H1 (cell line): Measurements from ENCODE around the gene SMARCC1. TPM values are rescaled to one million over a fixed set of nuclear protein-coding genes. Genes with fewer than 3 reads are reported as not detected.
"Not testable (repeated sequence)": the region's sequence is repeated elsewhere in the genome, so short reads cannot be mapped to it uniquely, and the experiment has no call there.

Experiments used
- CTCF ChIA-PET: fragments of 300-600 bp; sonication (Branson Sonifier 250); formaldehyde crosslinking; loops from one replicate; lab custom pipeline; 2021; ENCODE audit not compliant: partially characterized antibody; lab: Charles Lee
- POLR2A ChIA-PET: fragments of 300-600 bp; sonication (Branson Sonifier 250); formaldehyde crosslinking; loops from one replicate; lab custom pipeline; 2021; ENCODE audit warnings: inconsistent platforms; ENCODE audit not compliant: partially characterized antibody; lab: Charles Lee
- DNase-seq, 2 experiments: peaks; one replicate each; pipeline versions ENCODE4 v3.0.0 to v3.0.0-alpha.2; 2010 to 2022; ENCODE audit warnings: low spot score in 2 of 2, low read depth in 1 of 2, mixed read lengths in 1 of 2
- FAIRE-seq: peaks from 2 replicates; lab custom pipeline; 2011; peaks lifted over from hg19 to GRCh38; lab: Jason Lieb, UNC
- H2AFZ ChIP-seq: 2 replicates; pipeline ENCODE4 v1.8.1; 2012; ENCODE audit warnings: low read length, inconsistent platforms
- H2AK5ac ChIP-seq: 2 replicates; pipeline ENCODE4 v1.6.1; 2013; ENCODE audit warnings: low read depth, low read length
- H2BK120ac ChIP-seq: replicated peaks from 2 replicates; pipeline ENCODE3; 2013; ENCODE audit warnings: low read depth, low read length, inconsistent platforms
- H2BK12ac ChIP-seq: 2 replicates; pipeline ENCODE4 v1.6.1; 2013; ENCODE audit warnings: low read depth, low read length
- H2BK15ac ChIP-seq: 2 replicates; pipeline ENCODE4 v1.6.1; 2013; ENCODE audit warnings: low read length
- H2BK20ac ChIP-seq: 2 replicates; pipeline ENCODE4 v1.6.1; 2013; ENCODE audit warnings: low read length
- H2BK5ac ChIP-seq: 2 replicates; pipeline ENCODE4 v1.6.1; 2013; ENCODE audit warnings: low read depth, low read length
- H3K14ac ChIP-seq: 2 replicates; pipeline ENCODE4 v1.6.1; 2013; ENCODE audit warnings: inconsistent platforms; ENCODE audit not compliant: insufficient read length
- H3K18ac ChIP-seq: 2 replicates; pipeline ENCODE4 v1.6.1; 2013; ENCODE audit warnings: low read length; ENCODE audit errors: extremely low read depth
- H3K23ac ChIP-seq: 2 replicates; pipeline ENCODE4 v1.6.1; 2013; ENCODE audit warnings: inconsistent platforms; ENCODE audit not compliant: insufficient read length
- H3K23me2 ChIP-seq: 2 replicates; pipeline ENCODE4 v1.6.1; 2013; ENCODE audit warnings: low read depth, low read length
- H3K27ac ChIP-seq: 2 replicates; pipeline ENCODE4 v1.6.1; 2011; ENCODE audit warnings: low read depth, low read length, inconsistent platforms
- H3K27me3 ChIP-seq, 4 experiments: replicated peaks in 1 of 4; 1 replicate in 1 of 4; 2 replicates in 3 of 4; pipeline versions ENCODE4 v1.6.1 to v1.8.1; 2011 to 2013; ENCODE audit warnings: low read length in 3 of 4, mild to moderate bottlenecking in 3 of 4, inconsistent platforms in 2 of 4, mixed read lengths in 2 of 4, moderate library complexity in 1 of 4; ENCODE audit not compliant: control insufficient read depth in 3 of 4, insufficient read depth in 3 of 4; ENCODE audit errors: extremely low read depth in 1 of 4
- H3K36me3 ChIP-seq, 4 experiments: 2 replicates each; pipeline versions ENCODE4 v1.6.1 to v1.8.1; 2011 to 2013; ENCODE audit warnings: mild to moderate bottlenecking in 4 of 4, low read length in 3 of 4, moderate library complexity in 2 of 4, control low read depth in 1 of 4, inconsistent platforms in 1 of 4; ENCODE audit not compliant: insufficient read depth in 4 of 4, control insufficient read depth in 2 of 4
- H3K4ac ChIP-seq: replicated peaks from 2 replicates; pipeline ENCODE3; 2013; ENCODE audit warnings: low read length, low read depth, mixed read lengths, inconsistent platforms; ENCODE audit not compliant: insufficient read length
- H3K4me1 ChIP-seq, 4 experiments: replicated peaks in 1 of 4; 1 replicate in 1 of 4; 2 replicates in 3 of 4; pipeline versions ENCODE4 v1.6.1 to v1.8.1; 2011 to 2013; ENCODE audit warnings: low read length in 3 of 4, inconsistent platforms in 2 of 4, mixed read lengths in 1 of 4; ENCODE audit not compliant: insufficient read depth in 4 of 4, control insufficient read depth in 3 of 4
- H3K4me2 ChIP-seq, 2 experiments: 2 replicates each; pipeline versions ENCODE4 v1.6.1 to v1.8.1; 2011 to 2013; ENCODE audit warnings: low read depth in 2 of 2, low read length in 2 of 2, control low read depth in 1 of 2, inconsistent platforms in 1 of 2, mild to moderate bottlenecking in 1 of 2; ENCODE audit not compliant: insufficient read depth in 1 of 2
- H3K4me3 ChIP-seq, 4 experiments: fragments of 200-600, 300-600 bp in 1 of 4; sonication (generic), shearing (Covaris generic), sonication (Bioruptor Twin) in 1 of 4; 2 replicates each; pipeline versions ENCODE4 v1.5.1 to v1.8.1; 2011 to 2016; ENCODE audit warnings: low read length in 4 of 4, low read depth in 3 of 4, control low read depth in 2 of 4, inconsistent platforms in 2 of 4, mild to moderate bottlenecking in 2 of 4, mixed read lengths in 1 of 4, moderate library complexity in 1 of 4; ENCODE audit not compliant: insufficient read depth in 2 of 4; ENCODE audit errors: extremely low read depth in 1 of 4
- H3K56ac ChIP-seq: replicated peaks from 2 replicates; pipeline ENCODE3; 2013; ENCODE audit warnings: low read depth, mild to moderate bottlenecking, mixed read lengths, low read length, inconsistent platforms; ENCODE audit not compliant: insufficient read length
- H3K79me1 ChIP-seq: 2 replicates; pipeline ENCODE4 v1.6.1; 2013; ENCODE audit warnings: low read depth, low read length, control low read depth
- H3K79me2 ChIP-seq, 2 experiments: 2 replicates each; pipeline versions ENCODE4 v1.6.1 to v1.8.1; 2012 to 2013; ENCODE audit warnings: low read length in 2 of 2, mild to moderate bottlenecking in 2 of 2, inconsistent platforms in 1 of 2; ENCODE audit not compliant: insufficient read depth in 2 of 2, control insufficient read depth in 1 of 2
- H3K9ac ChIP-seq, 4 experiments: replicated peaks in 1 of 4; 1 replicate in 1 of 4; 2 replicates in 3 of 4; pipeline versions ENCODE4 v1.6.1 to v1.8.1; 2011 to 2013; ENCODE audit warnings: low read depth in 3 of 4, low read length in 3 of 4, control low read depth in 2 of 4, mild to moderate bottlenecking in 2 of 4, moderate library complexity in 2 of 4, inconsistent platforms in 1 of 4; ENCODE audit errors: extremely low read depth in 1 of 4
- H3K9me3 ChIP-seq, 2 experiments: 2 replicates each; pipeline versions ENCODE4 v1.6.1 to v1.8.1; 2012 to 2013; ENCODE audit warnings: mild to moderate bottlenecking in 2 of 2, moderate library complexity in 2 of 2, control low read depth in 1 of 2, inconsistent platforms in 1 of 2, low read depth in 1 of 2, low read length in 1 of 2, mixed read lengths in 1 of 2; ENCODE audit not compliant: insufficient read depth in 2 of 2
- H4K20me1 ChIP-seq, 2 experiments: replicated peaks in 1 of 2; 2 replicates each; pipeline versions ENCODE3 to v1.8.1; 2011 to 2013; ENCODE audit warnings: inconsistent platforms in 2 of 2, low read length in 2 of 2, mild to moderate bottlenecking in 1 of 2; ENCODE audit not compliant: insufficient read depth in 2 of 2, control insufficient read depth in 1 of 2
- H4K5ac ChIP-seq: 2 replicates; pipeline ENCODE4 v1.6.1; 2013; ENCODE audit warnings: low read length, low read depth, mixed read lengths, inconsistent platforms; ENCODE audit not compliant: insufficient read length
- H4K8ac ChIP-seq: 2 replicates; pipeline ENCODE4 v1.8.0; 2013; ENCODE audit warnings: mild to moderate bottlenecking, moderate library complexity, low read length, inconsistent platforms; ENCODE audit not compliant: insufficient read depth; ENCODE audit errors: extremely low read depth
- H4K91ac ChIP-seq: replicated peaks from 2 replicates; pipeline ENCODE3; 2013; ENCODE audit warnings: low read length, mixed read lengths, inconsistent platforms; ENCODE audit not compliant: insufficient read length
- WGBS, 2 experiments: shearing (Covaris generic) in 1 of 2; methylation state at CpG; one replicate each; pipeline versions ENCODE4 v1.1.6 to v1.1.7; 2013 to 2015; ENCODE audit warnings: low lambda C conversion rate in 2 of 2, mixed read lengths in 2 of 2, inconsistent platforms in 1 of 2, low coverage in 1 of 2, missing lambda C conversion rate in 1 of 2; ENCODE audit not compliant: insufficient replicate concordance in 2 of 2, insufficient coverage in 1 of 2, insufficient read length in 1 of 2; ENCODE audit errors: extremely low coverage in 1 of 2, missing lambda C conversion rate in 1 of 2; 5-methylcytosine and 5-hydroxymethylcytosine counted together
- polyA plus RNA-seq, 7 experiments: library from polyadenylated mRNA; depleted of rRNA in 3 of 7; stranded (reverse) in 5 of 7; unstranded in 2 of 7; fragments of >200 nt in 5 of 7; fragments of 200-250 nt in 2 of 7; gene quantifications; 1 replicate in 5 of 7; 2 replicates in 1 of 7; 4 replicates in 1 of 7; pipeline versions ENCODE4 v1.2.1 to v1.2.3, GENCODE V29; 2011 to 2013; ENCODE audit warnings: missing spikeins in 2 of 7, mixed read lengths in 2 of 7
- total RNA-seq: library from RNA; stranded (reverse); fragmentation: NEBNext Ultra II Directional; extraction: Animal tissue kit (Norgen Biotek cat#: 25700); gene quantifications from 2 replicates; pipeline ENCODE4 v1.2.1, GENCODE V29; 2021

SMARCC1 gene
- total and polyA plus RNA-seq, 2 of the 8 experiments (the other 6 are each of a cell fraction or from before 2014, with no cell fraction given), result 64.1 to 335 TPM

- H3K9ac ChIP-seq, H3K79me1 ChIP-seq, CTCF ChIA-PET, H3K23me2 ChIP-seq, H2BK5ac ChIP-seq, H3K4me1 ChIP-seq, H3K27ac ChIP-seq, H2BK20ac ChIP-seq, H4K91ac ChIP-seq, H3K27me3 ChIP-seq, H2BK12ac ChIP-seq, H3K56ac ChIP-seq, H3K14ac ChIP-seq, H2BK15ac ChIP-seq, H4K5ac ChIP-seq, H2AFZ ChIP-seq, FAIRE-seq, H3K18ac ChIP-seq, DNase-seq, H3K4ac ChIP-seq, H2BK120ac ChIP-seq, POLR2A ChIA-PET, H3K9me3 ChIP-seq, H3K4me2 ChIP-seq, H2AK5ac ChIP-seq, H3K4me3 ChIP-seq, H3K23ac ChIP-seq, H4K8ac ChIP-seq, H4K20me1 ChIP-seq: not testable (repeated sequence)
- H3K79me2 ChIP-seq, result peaks cover 0 to 29% of the 10 kb centered on the region in 2 experiments; a peak in 2 of 4 replicates
- H3K36me3 ChIP-seq, result peaks cover 22 to 87% (median 40%) of the 10 kb centered on the region in 4 experiments
- 98 to 100% methylated on average over 1 to 4 of the region's 4 CpGs for WGBS, 2 experiments
Measured at GRCh38 chr3:47717448-47717847, 64.2 kb downstream of the SMARCC1 start.
